CD4-positive, alpha-beta T cell treated with Interleukin-4 for 1 hour (primary cell): ENCODE results near the gene ITPR2.
"Not testable (repeated sequence)": the region's sequence is repeated elsewhere in the genome, so short reads cannot be mapped to it uniquely, and the experiment has no call there.

Experiments
- DNase-seq, 2 donors: peaks; one replicate each; pipeline ENCODE4 v3.0.0-alpha.2; 2020 to 2022

ITPR2 gene

DNA sequence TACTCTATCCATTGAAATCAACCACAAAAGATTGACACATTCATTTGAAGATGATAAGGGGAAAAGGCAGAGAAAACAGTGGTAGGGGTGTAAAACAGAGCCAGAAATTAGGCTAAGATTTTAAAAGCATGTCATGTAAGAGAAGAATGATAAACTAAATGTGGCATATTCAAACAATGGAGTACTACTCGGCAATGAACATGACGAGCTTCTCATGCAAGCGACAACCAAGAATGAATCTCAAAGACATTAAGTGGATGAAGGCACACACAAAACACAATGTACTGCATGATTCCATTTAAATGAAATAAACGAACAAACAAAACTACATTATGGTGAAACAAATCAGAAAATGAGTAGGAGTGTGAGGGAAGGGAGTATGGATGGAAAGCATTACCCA, 134.8 kb downstream of the ITPR2 start:
- DNase-seq: no peak

GRCh38 chr12:26697217-26697616, 135.8 kb downstream of the ITPR2 start:
- DNase-seq: no peak

DNA sequence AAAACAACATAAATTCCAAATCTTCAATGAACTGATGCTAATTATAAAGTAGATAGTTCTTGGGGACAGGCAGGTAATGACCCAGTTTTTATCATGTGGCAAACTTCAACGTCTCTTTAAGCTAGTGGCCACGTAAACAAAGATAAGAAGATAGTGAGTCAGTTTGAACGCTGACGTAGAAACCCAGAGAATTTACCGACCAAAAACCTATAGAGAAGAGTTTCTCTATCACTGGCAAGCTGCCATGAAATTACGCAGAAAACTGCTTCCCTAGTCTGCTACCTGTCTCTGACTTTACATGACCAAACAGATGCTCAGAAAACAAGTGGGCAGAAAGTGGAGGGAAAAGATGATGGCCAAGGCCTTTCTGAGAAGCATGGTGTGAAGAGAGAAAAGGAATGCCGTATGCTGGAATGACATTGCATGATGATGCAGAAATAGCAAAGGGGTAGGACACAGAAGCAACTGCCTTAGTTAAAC, 136.3 kb downstream of the ITPR2 start:
- DNase-seq: no peak

GRCh38 chr12:26696048-26696612, 136.9 kb downstream of the ITPR2 start:
- no peak for DNase-seq

DNA sequence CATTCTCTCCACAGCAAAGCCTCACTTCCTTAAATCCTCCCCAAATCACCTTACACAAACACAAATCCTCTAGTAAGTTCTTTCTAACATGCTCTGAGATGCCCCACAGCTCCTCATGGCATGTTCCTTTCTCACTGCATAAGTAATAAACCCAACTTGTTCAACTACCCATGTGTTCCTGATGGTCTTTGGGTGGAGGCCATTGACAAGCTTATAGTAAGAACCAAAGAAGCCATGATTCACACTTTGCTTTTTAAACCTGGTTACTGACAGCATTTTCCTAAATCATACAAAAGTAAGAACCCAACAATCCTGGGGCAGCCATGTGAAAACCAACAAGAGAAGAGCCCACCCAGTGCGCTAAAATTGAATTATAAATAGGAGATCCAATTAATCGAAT, 138.6 kb downstream of the ITPR2 start:
- DNase-seq: no peak

DNA sequence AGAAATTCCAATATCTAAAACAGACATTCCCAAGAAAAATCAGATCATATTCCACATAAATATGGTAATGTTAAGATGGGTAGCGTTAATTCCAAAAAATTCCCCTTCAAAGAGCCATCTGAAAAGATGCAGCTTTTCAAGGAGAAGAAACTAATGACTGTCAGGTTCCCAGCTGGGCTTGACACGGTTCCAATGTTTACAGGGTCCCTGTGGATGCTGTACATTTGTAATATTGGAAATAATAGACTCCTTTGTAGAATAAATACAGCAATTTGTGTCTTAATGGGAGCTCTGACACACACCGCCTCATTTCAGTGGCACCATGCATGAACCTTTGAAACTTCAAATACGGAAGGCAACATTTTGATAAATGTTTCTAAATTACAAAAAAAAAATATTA, 140.6 kb downstream of the ITPR2 start:
- DNase-seq: no peak

GRCh38 chr12:26691234-26691970, 141.6 kb downstream of the ITPR2 start:
- no peak for DNase-seq

- DNase-seq: no peak
Measured at GRCh38 chr12:26690601-26691000, 142.4 kb downstream of the ITPR2 start.

GRCh38 chr12:26689281-26689841, 143.6 kb downstream of the ITPR2 start:
- DNase-seq: no peak

DNA sequence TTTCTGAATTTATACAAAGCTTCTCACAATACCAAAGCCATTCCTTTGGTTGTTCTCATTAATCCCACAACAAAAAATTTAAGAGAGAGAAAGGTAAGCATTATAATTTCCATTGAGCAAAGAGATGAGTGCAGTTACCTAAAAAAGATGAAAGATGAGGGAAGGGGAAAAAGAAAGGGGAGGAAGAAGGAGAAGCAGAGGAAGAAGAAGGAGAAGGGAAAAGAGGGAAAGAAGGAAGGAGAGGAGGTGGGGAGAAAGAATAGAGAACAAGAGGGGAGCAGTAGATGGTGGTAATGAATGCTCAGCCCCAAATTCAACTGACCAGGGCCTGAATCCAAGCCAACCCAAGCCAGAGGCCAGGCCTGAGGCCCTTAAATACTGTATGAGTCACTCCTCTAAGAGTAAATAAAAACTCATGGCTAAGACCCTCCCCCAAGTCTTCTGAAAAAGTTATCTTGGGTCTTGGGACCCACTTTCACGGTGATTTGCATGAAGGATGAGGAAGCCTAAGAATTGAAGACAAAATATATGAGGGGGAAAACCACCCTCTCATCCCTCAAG, 144.6 kb downstream of the ITPR2 start:
- DNase-seq: no peak

GRCh38 chr12:26686408-26686807, 146.6 kb downstream of the ITPR2 start:
- no peak for DNase-seq

- no peak for DNase-seq
Measured at GRCh38 chr12:26684101-26684500, 148.9 kb downstream of the ITPR2 start.

DNA sequence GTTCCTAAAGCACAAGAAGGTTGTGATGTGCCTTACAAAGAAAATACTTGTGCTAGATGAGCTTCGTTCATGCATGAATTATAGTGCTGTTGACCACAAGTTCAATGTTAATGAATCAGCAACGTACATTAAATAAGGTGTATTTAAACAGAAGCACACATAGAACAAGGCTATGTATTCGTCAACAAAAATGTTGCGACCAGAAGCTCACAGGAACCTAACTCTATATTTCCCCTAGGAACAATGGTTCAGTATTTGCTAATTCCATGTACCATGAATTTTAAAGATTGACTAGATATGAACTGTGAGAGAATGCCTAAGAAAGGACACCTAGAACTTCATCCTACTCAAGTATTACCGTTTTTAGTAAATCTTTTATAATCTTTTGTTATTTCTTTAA, 149.6 kb downstream of the ITPR2 start:
- DNase-seq: no peak

DNA sequence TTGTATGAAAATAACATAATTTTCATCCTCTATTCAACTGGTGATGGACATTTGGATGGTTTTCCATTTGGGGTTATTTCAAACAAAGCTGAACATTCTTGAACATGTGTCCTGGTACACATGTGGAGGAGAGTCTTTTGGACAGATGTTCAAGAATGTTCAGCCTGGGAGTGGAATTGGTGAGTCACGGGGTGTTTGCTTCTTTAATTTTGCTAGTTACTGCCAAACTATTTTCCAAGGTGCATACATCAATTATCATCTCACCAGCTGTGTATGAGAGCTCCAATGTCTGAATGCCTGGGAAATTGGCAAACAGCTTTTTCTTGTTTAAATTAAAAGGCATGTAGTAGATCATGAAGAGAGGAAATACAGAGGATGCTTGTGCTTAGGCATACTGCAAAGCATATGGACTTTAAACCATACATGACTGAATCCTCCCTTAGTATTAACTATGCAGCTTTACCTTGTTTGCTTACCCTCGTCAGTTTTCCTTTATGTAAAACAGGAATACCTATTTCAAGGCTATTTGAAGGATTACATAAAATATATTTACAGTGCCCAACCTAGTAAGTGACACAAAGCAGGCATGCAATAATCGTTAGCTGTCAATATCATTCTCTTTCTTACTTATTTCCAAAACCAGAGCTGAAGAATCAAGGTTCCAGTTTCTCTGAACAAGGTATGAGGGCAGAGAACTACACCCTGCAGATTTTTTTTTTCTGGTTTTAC, 152.1 kb downstream of the ITPR2 start:
- no peak for DNase-seq

- no peak for DNase-seq
Measured at GRCh38 chr12:26678697-26679660, 154.0 kb downstream of the ITPR2 start.

- not testable (repeated sequence) for DNase-seq
Measured at GRCh38 chr12:26671487-26671886, 161.5 kb downstream of the ITPR2 start.

DNA sequence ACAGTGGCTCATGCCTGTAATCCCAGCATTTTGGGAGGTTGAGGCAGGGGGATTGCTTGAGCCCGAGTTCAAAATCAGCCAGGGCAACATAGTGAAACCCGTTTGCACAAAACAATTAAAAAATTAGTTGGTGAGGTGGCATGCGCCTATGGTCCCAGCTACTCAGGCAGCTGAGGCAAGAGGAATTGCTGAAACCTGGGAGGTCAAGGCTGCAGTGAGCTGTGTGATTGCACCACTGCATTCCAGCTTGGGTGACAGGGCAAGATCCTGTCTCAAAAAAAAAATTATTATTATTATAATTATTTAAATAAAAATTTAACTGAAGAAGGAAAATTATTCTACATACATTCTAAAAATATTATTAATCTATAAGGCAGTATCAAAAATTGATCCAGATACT, 164.1 kb downstream of the ITPR2 start:
- no peak for DNase-seq

GRCh38 chr12:26668230-26668629, 164.8 kb downstream of the ITPR2 start:
- no peak for DNase-seq

GRCh38 chr12:26666286-26666685, 166.7 kb downstream of the ITPR2 start:
- no peak for DNase-seq

- DNase-seq: no peak
Measured at GRCh38 chr12:26661399-26661798, 171.6 kb downstream of the ITPR2 start.

DNA sequence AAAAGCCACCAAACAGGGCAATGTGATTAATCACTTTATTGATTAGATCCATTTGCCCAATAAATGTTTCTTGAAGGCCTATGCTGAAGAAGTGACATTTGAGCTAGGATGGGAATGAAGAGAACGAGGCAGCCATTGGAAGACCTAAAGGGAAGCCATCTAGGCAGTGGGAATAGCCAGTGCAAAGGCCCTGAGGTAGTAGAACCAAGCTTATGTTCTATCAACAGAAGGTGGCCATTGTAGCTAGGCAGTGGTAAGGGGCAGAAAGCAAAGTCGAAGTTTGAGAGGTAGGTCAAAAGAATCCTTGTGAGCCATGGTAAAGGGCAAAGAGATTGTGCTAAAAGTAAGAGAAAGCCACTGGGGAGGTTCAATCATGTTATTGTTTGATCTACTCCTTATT, 173.1 kb downstream of the ITPR2 start:
- no peak for DNase-seq

DNA sequence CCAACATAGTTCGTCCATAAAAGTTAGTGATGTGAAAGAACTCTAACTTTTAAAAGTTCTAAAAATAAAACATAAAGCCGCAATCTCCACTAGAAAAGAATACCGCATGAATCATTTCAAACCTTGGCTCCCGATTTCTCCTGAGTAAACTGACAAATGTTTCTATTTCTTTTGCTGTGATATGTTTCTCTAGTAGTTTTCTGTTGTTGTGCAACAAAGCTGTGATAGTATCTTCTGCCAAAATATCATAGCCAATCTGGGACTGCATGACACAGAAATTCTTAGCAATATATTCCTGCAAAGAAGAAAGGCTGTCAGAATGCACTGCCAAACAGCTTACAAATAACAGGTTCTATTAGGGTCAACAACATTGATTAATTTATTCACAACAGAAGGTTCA, 174.0 kb downstream of the ITPR2 start:
- no peak for DNase-seq
